HepG2 (cell line): ENCODE measurements around the gene COPS6. TPM values are rescaled to one million over a fixed set of nuclear protein-coding genes. Genes with fewer than 3 reads are reported as not detected.
A peak's percentile ranks its signal among the peaks of the same experiment; 100 is the strongest.

Source experiments
- CBX5 ChIP-seq: sonication (generic); formaldehyde crosslinking; IDR thresholded peaks from 2 replicates; pipeline ENCODE4 v1.4.0; 2020; ENCODE audit warnings: missing genetic modification reagents, borderline replicate concordance
- E2F1 ChIP-seq: sonication (generic); formaldehyde crosslinking; IDR thresholded peaks from 2 replicates; pipeline ENCODE4 v1.5.0; 2020; ENCODE audit warnings: missing genetic modification reagents
- FOSL2 ChIP-seq: sonication (generic); formaldehyde crosslinking; IDR thresholded peaks from 2 replicates; pipeline ENCODE4 v1.4.0; 2020; ENCODE audit warnings: missing genetic modification reagents
- FOXA1 ChIP-seq, 2 experiments: fragments of 450-650 bp in 1 of 2; sonication (generic) in 1 of 2; formaldehyde crosslinking in 1 of 2; IDR thresholded peaks; 2 replicates each; pipeline versions ENCODE4 v1.4.0 to v1.6.1; 2016 to 2020; ENCODE audit warnings: missing genetic modification reagents in 1 of 2
- FOXC1 ChIP-seq: sonication (generic); formaldehyde crosslinking; IDR thresholded peaks from 2 replicates; pipeline ENCODE4 v1.8.0; 2022; ENCODE audit warnings: mild to moderate bottlenecking, missing genetic modification reagents, borderline replicate concordance
- IRX3 ChIP-seq: sonication (generic); formaldehyde crosslinking; IDR thresholded peaks from 2 replicates; pipeline ENCODE4 v1.8.1; 2023; ENCODE audit warnings: mild to moderate bottlenecking, low read depth, missing genetic modification reagents, borderline replicate concordance
- KLF13 ChIP-seq: sonication (generic); formaldehyde crosslinking; IDR thresholded peaks from 2 replicates; pipeline ENCODE4 v1.4.0; 2020; ENCODE audit warnings: mild to moderate bottlenecking, missing genetic modification reagents
- KLF6 ChIP-seq: IDR thresholded peaks from 2 replicates; pipeline ENCODE4 v1.8.0; 2016; ENCODE audit warnings: missing biosample characterization, missing genetic modification reagents
- MAF1 ChIP-seq: sonication (generic); formaldehyde crosslinking; IDR thresholded peaks from 2 replicates; pipeline ENCODE4 v1.5.0; 2020; ENCODE audit warnings: missing genetic modification reagents, borderline replicate concordance
- MATR3 ChIP-seq: sonication (generic); formaldehyde crosslinking; IDR thresholded peaks from 2 replicates; pipeline ENCODE4 v1.4.0; 2020; ENCODE audit warnings: missing genetic modification reagents
- NAIF1 ChIP-seq: sonication (generic); formaldehyde crosslinking; IDR thresholded peaks from 2 replicates; pipeline ENCODE4 v1.5.0; 2020; ENCODE audit warnings: mild to moderate bottlenecking, missing genetic modification reagents, borderline replicate concordance
- PHB2 ChIP-seq: fragments of 450-650 bp; IDR thresholded peaks from 2 replicates; pipeline ENCODE4 v1.6.1; 2018; ENCODE audit not compliant: partially characterized antibody
- PITX1 ChIP-seq: sonication (generic); formaldehyde crosslinking; IDR thresholded peaks from 2 replicates; pipeline ENCODE4 v1.5.1; 2020; ENCODE audit warnings: mild to moderate bottlenecking, missing genetic modification reagents
- PTBP1 ChIP-seq: fragments of 200-400 bp; formaldehyde crosslinking; IDR thresholded peaks from 2 replicates; pipeline ENCODE4 v1.6.1; 2018; ENCODE audit warnings: low read length, low read depth; ENCODE audit not compliant: poor library complexity, severe bottlenecking
- RAD51 ChIP-seq: fragments of 450-650 bp; IDR thresholded peaks from 2 replicates; pipeline ENCODE4 v1.6.1; 2016; ENCODE audit warnings: borderline replicate concordance
- STAG1 ChIP-seq: sonication (generic); formaldehyde crosslinking; IDR thresholded peaks from 2 replicates; pipeline ENCODE4 v1.4.0; 2020; ENCODE audit warnings: missing genetic modification reagents
- STAT5B ChIP-seq: sonication (generic); formaldehyde crosslinking; IDR thresholded peaks from 2 replicates; pipeline ENCODE4 v1.4.0; 2020; ENCODE audit warnings: missing genetic modification reagents
- ZFP82 ChIP-seq: sonication (generic); formaldehyde crosslinking; IDR thresholded peaks from 2 replicates; pipeline ENCODE4 v1.5.1; 2020; ENCODE audit warnings: mild to moderate bottlenecking, missing genetic modification reagents, borderline replicate concordance
- ZMAT3 ChIP-seq: sonication (generic); formaldehyde crosslinking; conservative IDR thresholded peaks from 2 replicates; pipeline ENCODE4 v1.7.0; 2021; ENCODE audit warnings: missing genetic modification reagents
- ZNF124 ChIP-seq: sonication (generic); formaldehyde crosslinking; IDR thresholded peaks from 2 replicates; pipeline ENCODE4 v1.4.0; 2020; ENCODE audit warnings: missing genetic modification reagents
- ZNF329 ChIP-seq: sonication (generic); formaldehyde crosslinking; IDR thresholded peaks from 2 replicates; pipeline ENCODE4 v1.9.0; 2021; ENCODE audit warnings: low read depth, mild to moderate bottlenecking, missing genetic modification reagents
- ZNF772 ChIP-seq: sonication (generic); formaldehyde crosslinking; IDR thresholded peaks from 2 replicates; pipeline ENCODE4 v1.5.0; 2020; ENCODE audit warnings: mild to moderate bottlenecking, missing genetic modification reagents
- ZSCAN12 ChIP-seq: sonication (generic); formaldehyde crosslinking; IDR thresholded peaks from 2 replicates; pipeline ENCODE4 v1.9.0; 2021; ENCODE audit warnings: mild to moderate bottlenecking, missing genetic modification reagents
- ZSCAN25 ChIP-seq: sonication (generic); formaldehyde crosslinking; IDR thresholded peaks from 2 replicates; pipeline ENCODE4 v1.8.0; 2022; ENCODE audit warnings: mild to moderate bottlenecking, missing genetic modification reagents
- polyA plus RNA-seq, 8 experiments: library from polyadenylated mRNA; depleted of rRNA in 3 of 8; stranded (reverse) in 7 of 8; unstranded in 1 of 8; fragments of >200 nt; fragmentation: Illumina TruSeq in 4 of 8; extraction: Trizol in 4 of 8; gene quantifications; 2 replicates each; pipeline versions ENCODE4 v1.2.1 to v1.2.3, GENCODE V29; 2011 to 2016; ENCODE audit warnings: low read depth in 4 of 8, missing spikeins in 1 of 8, mixed read lengths in 1 of 8; ENCODE audit not compliant: insufficient read depth in 1 of 8
- total RNA-seq, 5 experiments: library from RNA; depleted of rRNA; stranded (reverse); fragments of >200 nt; fragmentation: Illumina TruSeq; extraction: Trizol; gene quantifications; 2 replicates each; pipeline ENCODE4 v1.2.3, GENCODE V29; 2016; ENCODE audit warnings: low read depth in 1 of 5
- TF ChIP-seq, protein P1 (sequence below): sonication (generic); formaldehyde crosslinking; IDR thresholded peaks from 2 replicates; pipeline ENCODE4 v1.5.1; 2020; ENCODE audit warnings: mild to moderate bottlenecking, missing genetic modification reagents

COPS6 gene
- total and polyA plus RNA-seq, 2 of the 13 experiments (the other 11 are each of a cell fraction or from before 2014, with no cell fraction given), result 33.4 to 117 TPM

GRCh38 chr7:100119072-100119969 is 30.6 kb downstream of the COPS6 start, which contains the start of the genes CNPY4 and TAF6 (continued):
- peak; percentile 37; the same call in 1 of the 2 replicates for TF ChIP-seq FOSL2 (CRISPR knock-in tag)
- TF ChIP-seq KLF13 (CRISPR knock-in tag), result no peak
- TF ChIP-seq CBX5, result no peak; the same call in 1 of the 2 replicates
- TF ChIP-seq E2F1 (CRISPR knock-in tag), result peak; percentile 89
- 0 out of 2 replicates have a peak, but pooled peaks have one; percentile 20 for TF ChIP-seq ZMAT3
- TF ChIP-seq MAF1, result 0 out of 2 replicates have a peak, but pooled peaks have one; percentile 53
- no peak for TF ChIP-seq RAD51
- no peak; the same call in 1 of the 2 replicates for TF ChIP-seq ZSCAN12 (CRISPR knock-in tag)
- TF ChIP-seq, protein P1, sequence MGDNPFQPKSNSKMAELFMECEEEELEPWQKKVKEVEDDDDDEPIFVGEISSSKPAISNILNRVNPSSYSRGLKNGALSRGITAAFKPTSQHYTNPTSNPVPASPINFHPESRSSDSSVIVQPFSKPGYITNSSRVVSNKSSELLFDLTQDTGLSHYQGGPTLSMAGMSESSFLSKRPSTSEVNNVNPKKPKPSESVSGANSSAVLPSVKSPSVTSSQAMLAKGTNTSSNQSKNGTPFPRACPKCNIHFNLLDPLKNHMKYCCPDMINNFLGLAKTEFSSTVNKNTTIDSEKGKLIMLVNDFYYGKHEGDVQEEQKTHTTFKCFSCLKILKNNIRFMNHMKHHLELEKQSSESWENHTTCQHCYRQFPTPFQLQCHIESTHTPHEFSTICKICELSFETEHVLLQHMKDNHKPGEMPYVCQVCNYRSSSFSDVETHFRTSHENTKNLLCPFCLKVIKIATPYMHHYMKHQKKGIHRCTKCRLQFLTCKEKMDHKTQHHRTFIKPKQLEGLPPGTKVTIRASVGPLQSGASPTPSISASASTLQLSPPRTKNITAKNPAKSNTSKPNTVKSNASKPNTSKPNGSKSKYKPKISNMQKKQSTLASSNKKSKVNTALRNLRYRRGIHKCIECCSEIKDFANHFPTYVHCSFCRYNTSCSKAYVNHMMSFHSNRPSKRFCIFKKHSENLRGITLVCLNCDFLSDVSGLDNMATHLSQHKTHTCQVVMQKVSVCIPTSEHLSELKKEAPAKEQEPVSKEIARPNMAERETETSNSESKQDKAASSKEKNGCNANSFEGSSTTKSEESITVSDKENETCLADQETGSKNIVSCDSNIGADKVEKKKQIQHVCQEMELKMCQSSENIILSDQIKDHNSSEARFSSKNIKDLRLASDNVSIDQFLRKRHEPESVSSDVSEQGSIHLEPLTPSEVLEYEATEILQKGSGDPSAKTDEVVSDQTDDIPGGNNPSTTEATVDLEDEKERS, result peak; percentile 13; the same call in 1 of the 2 replicates
- no peak for TF ChIP-seq PHB2
- TF ChIP-seq ZSCAN25, result peak; percentile 65; the same call in 1 of the 2 replicates
- 0 out of 2 replicates have a peak, but pooled peaks have one; percentile 16 for TF ChIP-seq STAT5B
- TF ChIP-seq ZNF329 (CRISPR knock-in tag), result peak; percentile 63; the same call in 1 of the 2 replicates
- no peak for TF ChIP-seq PITX1 (CRISPR knock-in tag)
- TF ChIP-seq FOXA1 (IDR thresholded peaks at IDR 0.05), result no peak
- no peak for TF ChIP-seq FOXA1 (CRISPR knock-in tag; IDR thresholded peaks at IDR 0.05)
- no peak for TF ChIP-seq STAG1 (CRISPR knock-in tag)
- TF ChIP-seq PTBP1, result no peak
- TF ChIP-seq MATR3, result no peak
- TF ChIP-seq ZFP82 (CRISPR knock-in tag), result no peak
- TF ChIP-seq IRX3 (CRISPR knock-in tag), result no peak
- peak; percentile 62 for TF ChIP-seq FOXC1 (CRISPR knock-in tag)
- TF ChIP-seq ZNF772 (CRISPR knock-in tag), result peak; percentile 62; the same call in 1 of the 2 replicates
- TF ChIP-seq NAIF1 (CRISPR knock-in tag), result peak; percentile 58; the same call in 1 of the 2 replicates
- 0 out of 2 replicates have a peak, but pooled peaks have one; percentile 78 for TF ChIP-seq KLF6 (CRISPR knock-in tag)
- TF ChIP-seq ZNF124 (CRISPR knock-in tag), result no peak
